HCT116 (cell line): Measurements from ENCODE around the gene LASP1. TPM values are rescaled to one million over a fixed set of nuclear protein-coding genes. Genes with fewer than 3 reads are reported as not detected.
A peak's percentile ranks its signal among the peaks of the same experiment; 100 is the strongest.

ENCODE experiments used
- ATAC-seq: fragments of 200-7000 bp; cut with Tn5 transposase; 2 replicates; pipeline ENCODE4 v1.9.1; 2020; ENCODE audit warnings: mild to moderate bottlenecking, moderate library complexity
- BruUV-seq: library from RNA; stranded (reverse); fragments of 400-500 nt; replicated peaks from 2 replicates; lab custom pipeline; 2021; lab: Mats Ljungman, UMichigan
- CTCF ChIA-PET: fragments of 300-600 bp; sonication (Branson Sonifier 250); formaldehyde crosslinking; loops from one replicate; lab custom pipeline; 2021; ENCODE audit warnings: antibody characterized with exemption; lab: Charles Lee
- POLR2A ChIA-PET: fragments of 300-600, 350-600 bp; sonication (Branson Sonifier 250); formaldehyde crosslinking; loops from one replicate; lab custom pipeline; 2021; ENCODE audit warnings: antibody characterized with exemption; lab: Charles Lee
- RAD21 ChIA-PET, 2 experiments: fragments of 300-600 bp; sonication (Branson Sonifier 250); formaldehyde crosslinking; loops; one replicate each; lab custom pipeline; 2023; ENCODE audit warnings: low total read pairs in 2 of 2; ENCODE audit not compliant: uncharacterized antibody in 2 of 2, unreplicated experiment in 2 of 2, low non-redundant PET in 1 of 2; lab: Charles Lee
- DNase-seq: peaks from one replicate; pipeline ENCODE4 v3.0.0-alpha.2; 2010; ENCODE audit warnings: low read depth, low spot score
- H2AFZ ChIP-seq: fragments of 200-600 bp; shearing (Covaris generic), sonication (generic); 2 replicates; pipeline ENCODE4 v1.6.1; 2017; ENCODE audit warnings: low read depth, mixed run types, mixed read lengths, antibody characterized with exemption, low read length; ENCODE audit not compliant: poor library complexity, severe bottlenecking
- H3K27ac ChIP-seq: 2 replicates; pipeline ENCODE4 v1.5.1; 2012; ENCODE audit warnings: low read depth, low read length
- H3K27me3 ChIP-seq: fragments of 200-600 bp; sonication (generic); 2 replicates; pipeline ENCODE4 v1.6.1; 2016; ENCODE audit warnings: mixed run types, low read length, mixed read lengths; ENCODE audit not compliant: insufficient read depth
- H3K36me3 ChIP-seq, 2 experiments: fragments of 200-500 bp in 1 of 2; fragments of 200-600 bp in 1 of 2; sonication (Bioruptor generic) in 1 of 2; sonication (generic) in 1 of 2; 2 replicates each; pipeline versions ENCODE4 v1.5.1 to v1.6.1; 2014 to 2016; ENCODE audit warnings: low read length in 2 of 2, inconsistent platforms in 1 of 2, mixed read lengths in 1 of 2, mixed run types in 1 of 2; ENCODE audit not compliant: insufficient read depth in 2 of 2, control insufficient read depth in 1 of 2
- H3K4me1 ChIP-seq, 2 experiments: fragments of 200-600 bp in 1 of 2; sonication (generic) in 1 of 2; 2 replicates each; pipeline versions ENCODE4 v1.5.1 to v1.6.1; 2012 to 2017; ENCODE audit warnings: low read length in 2 of 2, inconsistent platforms in 1 of 2, mild to moderate bottlenecking in 1 of 2, mixed read lengths in 1 of 2, mixed run types in 1 of 2, moderate library complexity in 1 of 2; ENCODE audit not compliant: insufficient read depth in 2 of 2, control insufficient read depth in 1 of 2
- H3K4me2 ChIP-seq: fragments of 200-600 bp; sonication (generic); 2 replicates; pipeline ENCODE4 v1.6.1; 2017; ENCODE audit warnings: mixed run types, low read length, mixed read lengths
- H3K4me3 ChIP-seq, 2 experiments: fragments of 200-600 bp in 1 of 2; sonication (generic) in 1 of 2; replicated peaks in 1 of 2; 2 replicates each; pipeline ENCODE4 v1.5.1; 2011 to 2016; ENCODE audit warnings: low read length in 2 of 2, control low read depth in 1 of 2, low read depth in 1 of 2, mild to moderate bottlenecking in 1 of 2, mixed read lengths in 1 of 2, mixed run types in 1 of 2
- H3K79me2 ChIP-seq: fragments of 200-600 bp; sonication (generic); 2 replicates; pipeline ENCODE4 v1.6.1; 2017; ENCODE audit warnings: mild to moderate bottlenecking, mixed run types, low read length, moderate library complexity, mixed read lengths; ENCODE audit not compliant: insufficient read depth
- H3K9ac ChIP-seq: fragments of 200-600 bp; sonication (generic); 2 replicates; pipeline ENCODE4 v1.6.1; 2016; ENCODE audit warnings: low read length, mixed read lengths
- H3K9me2 ChIP-seq: fragments of 200-600 bp; sonication (generic), shearing (Covaris generic); 2 replicates; pipeline ENCODE4 v1.6.1; 2017; ENCODE audit warnings: mixed run types, mild to moderate bottlenecking, moderate library complexity; ENCODE audit not compliant: insufficient read depth
- H3K9me3 ChIP-seq, 2 experiments: fragments of 200-500 bp in 1 of 2; fragments of 200-600 bp in 1 of 2; sonication (Bioruptor generic) in 1 of 2; sonication (generic) in 1 of 2; 2 replicates each; pipeline ENCODE4 v1.6.1; 2014 to 2017; ENCODE audit warnings: low read length in 2 of 2, mixed read lengths in 2 of 2, inconsistent platforms in 1 of 2, low read depth in 1 of 2, mild to moderate bottlenecking in 1 of 2, mixed run types in 1 of 2, moderate library complexity in 1 of 2; ENCODE audit not compliant: control insufficient read depth in 1 of 2, insufficient read depth in 1 of 2
- H4K20me1 ChIP-seq: fragments of 200-600 bp; sonication (generic), shearing (Covaris generic); 2 replicates; pipeline ENCODE4 v1.6.1; 2017; ENCODE audit warnings: mixed run types, mild to moderate bottlenecking, moderate library complexity; ENCODE audit not compliant: insufficient read depth
- CEBPB ChIP-seq: IDR thresholded peaks from 2 replicates; pipeline ENCODE4 v1.6.1; 2012; ENCODE audit warnings: low read depth
- EGR1 ChIP-seq: IDR thresholded peaks from 2 replicates; pipeline ENCODE4 v1.6.1; 2012; ENCODE audit warnings: low read depth
- ELF1 ChIP-seq: IDR thresholded peaks from 2 replicates; pipeline ENCODE4 v1.6.1; 2012; ENCODE audit warnings: low read depth, borderline replicate concordance
- EZH2 ChIP-seq: fragments of 200-600 bp; sonication (generic); IDR thresholded peaks from 2 replicates; pipeline ENCODE4 v1.6.1; 2017; ENCODE audit warnings: antibody characterized with exemption, mixed run types
- FOSL1 ChIP-seq: IDR thresholded peaks from 2 replicates; pipeline ENCODE4 v1.6.1; 2012; ENCODE audit warnings: low read depth
- MAX ChIP-seq: IDR thresholded peaks from 2 replicates; pipeline ENCODE4 v1.6.1; 2012
- POLR2A ChIP-seq: IDR thresholded peaks from 2 replicates; pipeline ENCODE4 v1.7.0; 2011; ENCODE audit warnings: borderline replicate concordance; ENCODE audit not compliant: insufficient read depth, insufficient read length; ENCODE audit errors: extremely low read depth
- RAD21 ChIP-seq: IDR thresholded peaks from 2 replicates; pipeline ENCODE4 v1.6.1; 2012; ENCODE audit warnings: low read depth, mild to moderate bottlenecking
- SRF ChIP-seq: IDR thresholded peaks from 2 replicates; pipeline ENCODE4 v1.6.1; 2012; ENCODE audit warnings: low read depth
- TCF7L2 ChIP-seq: IDR thresholded peaks from 2 replicates; pipeline ENCODE4 v1.7.0; 2011; ENCODE audit warnings: borderline replicate concordance, inconsistent platforms; ENCODE audit not compliant: insufficient read depth, insufficient read length; ENCODE audit errors: extremely low read depth
- ZFX ChIP-seq: fragments of 450-650 bp; IDR thresholded peaks from 2 replicates; pipeline ENCODE4 v1.6.1; 2017
- ZNF274 ChIP-seq: fragments of 200-500 bp; sonication (Bioruptor generic); IDR thresholded peaks from 2 replicates; pipeline ENCODE4 v1.6.1; 2014; ENCODE audit warnings: mild to moderate bottlenecking, low read depth, low read length, inconsistent platforms
- intact Hi-C: fragments of 100-400 bp; cut with micrococcal nuclease; formaldehyde crosslinking; loops from 2 replicates; pipeline ENCODE4 v1.10.0; 2022
- total RNA-seq: library from RNA; stranded (reverse); gene quantifications from one replicate; pipeline ENCODE4 v1.2.1, GENCODE V29; 2021; ENCODE audit not compliant: unreplicated experiment

Gene LASP1
- total RNA-seq, 1 experiment from 2014 or later, result 149 TPM

DNA sequence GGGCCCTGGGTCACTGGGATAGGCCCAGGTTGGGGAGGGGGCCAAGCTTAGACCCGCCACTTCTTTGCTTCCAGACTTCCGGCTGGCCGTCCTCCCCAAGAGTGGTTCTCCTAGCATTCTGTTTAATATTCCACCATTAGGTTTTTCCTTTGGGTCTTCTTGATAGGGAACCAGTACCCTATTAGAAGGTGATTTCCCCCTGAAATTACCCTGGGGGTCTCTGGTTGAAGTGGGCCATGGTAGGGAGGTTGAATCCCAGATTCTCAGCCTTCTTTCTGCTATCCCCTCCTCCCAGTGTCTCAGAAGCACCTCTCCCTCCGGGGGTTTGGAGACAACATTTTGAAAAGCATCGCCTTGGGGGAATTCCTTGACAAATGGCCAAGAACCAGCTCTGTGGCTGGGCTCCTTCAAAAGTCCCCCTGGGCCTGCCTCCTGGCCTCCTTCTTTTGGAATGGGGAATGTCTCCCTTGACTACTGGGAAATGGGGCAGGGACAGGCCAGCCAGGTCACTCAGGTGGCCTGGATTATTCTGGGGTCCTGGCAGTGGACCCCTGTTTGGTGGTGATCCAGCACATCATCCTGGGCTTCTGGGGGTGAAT lies 5.7 kb downstream of the LASP1 start:
- DNase-seq, result no peak
- Histone ChIP-seq H2AFZ (no peak overlapping the region), H3K36me3 (peaks cover 12 to 14% of the 10 kb centered on the region in 2 experiments; a peak in 3 of 4 replicates), H3K9me2 (no peaks in the 10 kb centered on the region), H4K20me1 (no peaks in the 10 kb centered on the region), H3K27ac (no peak overlapping the region), H3K9ac (no peak overlapping the region), H3K4me3 (no peak overlapping the region), H3K79me2 (peaks cover 97% of the 10 kb centered on the region), H3K4me2 (0 out of 2 replicates have a peak overlapping the region, but pooled peaks have one; percentile 85), H3K4me1 (peaks cover 69 to 93% of the 10 kb centered on the region in 2 experiments), H3K27me3 (no peaks in the 10 kb centered on the region), H3K9me3 (no peaks in the 10 kb centered on the region)
- no peak for ATAC-seq
- ChIA-PET POLR2A (no interaction called here), RAD21 (no interaction called here), CTCF (no interaction called here)
- BruUV-seq, result no TSS peak
- intact Hi-C loops, result no loop called here
- no peak for TF ChIP-seq SRF
- no peak for TF ChIP-seq EGR1
- no peak for TF ChIP-seq MAX
- TF ChIP-seq RAD21, result no peak
- no peak for TF ChIP-seq ZFX
- TF ChIP-seq ELF1, result no peak
- TF ChIP-seq ZNF274, result no peak
- no peak for TF ChIP-seq POLR2A
- TF ChIP-seq FOSL1, result no peak
- no peak for TF ChIP-seq EZH2
- no peak for TF ChIP-seq TCF7L2
- no peak for TF ChIP-seq CEBPB
